SK-N-SH (cell line): Measurements from ENCODE around the gene SLC7A11.

ENCODE experiments used
- EP300 ChIP-seq, 2 experiments: IDR thresholded peaks; 2 replicates each; pipeline versions ENCODE4 v1.4.0 to v1.6.1; 2012; ENCODE audit warnings: borderline replicate concordance in 1 of 2, low read depth in 1 of 2, low read length in 1 of 2
- GABPA ChIP-seq: IDR thresholded peaks from 2 replicates; pipeline ENCODE4 v1.4.0; 2012; ENCODE audit warnings: low read depth, mild to moderate bottlenecking
- MAX ChIP-seq: IDR thresholded peaks from 2 replicates; pipeline ENCODE4 v1.4.0; 2012; ENCODE audit warnings: low read depth
- NRF1 ChIP-seq: IDR thresholded peaks from 2 replicates; pipeline ENCODE4 v1.6.1; 2012; ENCODE audit warnings: low read depth, mild to moderate bottlenecking, low read length
- REST ChIP-seq: IDR thresholded peaks from 2 replicates; pipeline ENCODE4 v1.6.1; 2012; ENCODE audit warnings: mild to moderate bottlenecking, low read depth, low read length, moderate library complexity
- YY1 ChIP-seq: IDR thresholded peaks from 2 replicates; pipeline ENCODE4 v1.4.0; 2012; ENCODE audit warnings: low read depth, mild to moderate bottlenecking
- TF ChIP-seq, protein P1 (sequence below): fragments of 200-600 bp; sonication (generic); IDR thresholded peaks from 2 replicates; pipeline ENCODE4 v1.6.1; 2017; ENCODE audit warnings: antibody characterized with exemption, mild to moderate bottlenecking, moderate library complexity
- TF ChIP-seq, protein P2 (sequence below): IDR thresholded peaks from 2 replicates; pipeline ENCODE4 v1.4.0; 2012; ENCODE audit warnings: low read depth, borderline replicate concordance

- TF ChIP-seq, protein P1, sequence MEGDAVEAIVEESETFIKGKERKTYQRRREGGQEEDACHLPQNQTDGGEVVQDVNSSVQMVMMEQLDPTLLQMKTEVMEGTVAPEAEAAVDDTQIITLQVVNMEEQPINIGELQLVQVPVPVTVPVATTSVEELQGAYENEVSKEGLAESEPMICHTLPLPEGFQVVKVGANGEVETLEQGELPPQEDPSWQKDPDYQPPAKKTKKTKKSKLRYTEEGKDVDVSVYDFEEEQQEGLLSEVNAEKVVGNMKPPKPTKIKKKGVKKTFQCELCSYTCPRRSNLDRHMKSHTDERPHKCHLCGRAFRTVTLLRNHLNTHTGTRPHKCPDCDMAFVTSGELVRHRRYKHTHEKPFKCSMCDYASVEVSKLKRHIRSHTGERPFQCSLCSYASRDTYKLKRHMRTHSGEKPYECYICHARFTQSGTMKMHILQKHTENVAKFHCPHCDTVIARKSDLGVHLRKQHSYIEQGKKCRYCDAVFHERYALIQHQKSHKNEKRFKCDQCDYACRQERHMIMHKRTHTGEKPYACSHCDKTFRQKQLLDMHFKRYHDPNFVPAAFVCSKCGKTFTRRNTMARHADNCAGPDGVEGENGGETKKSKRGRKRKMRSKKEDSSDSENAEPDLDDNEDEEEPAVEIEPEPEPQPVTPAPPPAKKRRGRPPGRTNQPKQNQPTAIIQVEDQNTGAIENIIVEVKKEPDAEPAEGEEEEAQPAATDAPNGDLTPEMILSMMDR: no peak
- TF ChIP-seq GABPA (no peak), EP300 (IDR thresholded peaks at IDR 0.05; ENCODE audit: borderline replicate concordance in 1 of 2, low read depth in 1 of 2, low read length in 1 of 2) (no peak), REST (no peak), YY1 (no peak), MAX (no peak), NRF1 (no peak)
- TF ChIP-seq, protein P2, sequence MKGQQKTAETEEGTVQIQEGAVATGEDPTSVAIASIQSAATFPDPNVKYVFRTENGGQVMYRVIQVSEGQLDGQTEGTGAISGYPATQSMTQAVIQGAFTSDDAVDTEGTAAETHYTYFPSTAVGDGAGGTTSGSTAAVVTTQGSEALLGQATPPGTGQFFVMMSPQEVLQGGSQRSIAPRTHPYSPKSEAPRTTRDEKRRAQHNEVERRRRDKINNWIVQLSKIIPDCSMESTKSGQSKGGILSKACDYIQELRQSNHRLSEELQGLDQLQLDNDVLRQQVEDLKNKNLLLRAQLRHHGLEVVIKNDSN: no peak
These were observed 15.8 kb downstream of the SLC7A11 start for GRCh38 chr4:138226351-138226750.
